ENCODE results near the gene CAPN5. TPM values are rescaled to one million over a fixed set of nuclear protein-coding genes. Genes with fewer than 3 reads are reported as not detected.

CAPN5 gene
- total RNA-seq, 1 experiment from 2014 or later: 17.3 TPM

GRCh38 chr11:77092382-77092781 is 25.6 kb downstream of the CAPN5 start:
- no TSS peak for BruUV-seq (replicated peaks)
- Histone ChIP-seq H3K9me3 (ENCODE audit: control insufficient read depth, insufficient read depth, low read depth, low read length) (no peaks in the 10 kb centered on the region), H3K27me3 (ENCODE audit: control insufficient read depth, insufficient read depth, low read length) (no peaks in the 10 kb centered on the region), H3K4me1 (ENCODE audit: control insufficient read depth, insufficient read depth, low read length) (peaks cover 18% of the 10 kb centered on the region; the same call in 1 of the 2 replicates), H3K36me3 (ENCODE audit: control insufficient read depth, insufficient read depth, low read length) (no peaks in the 10 kb centered on the region), H3K27ac (ENCODE audit: low read length) (no peak overlapping the region), H3K4me3 (ENCODE audit: low read depth in 2 of 2, low read length in 2 of 2) (no peak overlapping the region)
- no peak for DNase-seq (ENCODE audit: low read depth, low spot score)
- CTCF ChIA-PET: interaction anchor here (1.6 to 3.0 kb wide), 2 partner anchors 39 to 44 kb away, joined by 11 to 80 read pairs; no protein-coding TSS in a partner anchor
- in situ Hi-C loops (cut with HindIII; ENCODE audit: low pct_unique_long_range_greater_than_20kb, low sequenced_read_pairs) (no loop called here), intact Hi-C loops (cut with micrococcal nuclease; ENCODE audit: unreplicated experiment) (no loop called here)
- ATAC-seq: no peak
- POLR2A ChIA-PET: no interaction called here
- TF ChIP-seq POLR2AphosphoS5 (IDR thresholded peaks at IDR 0.05; ENCODE audit: low read depth, low read length): no peak
- TF ChIP-seq, protein P1, sequence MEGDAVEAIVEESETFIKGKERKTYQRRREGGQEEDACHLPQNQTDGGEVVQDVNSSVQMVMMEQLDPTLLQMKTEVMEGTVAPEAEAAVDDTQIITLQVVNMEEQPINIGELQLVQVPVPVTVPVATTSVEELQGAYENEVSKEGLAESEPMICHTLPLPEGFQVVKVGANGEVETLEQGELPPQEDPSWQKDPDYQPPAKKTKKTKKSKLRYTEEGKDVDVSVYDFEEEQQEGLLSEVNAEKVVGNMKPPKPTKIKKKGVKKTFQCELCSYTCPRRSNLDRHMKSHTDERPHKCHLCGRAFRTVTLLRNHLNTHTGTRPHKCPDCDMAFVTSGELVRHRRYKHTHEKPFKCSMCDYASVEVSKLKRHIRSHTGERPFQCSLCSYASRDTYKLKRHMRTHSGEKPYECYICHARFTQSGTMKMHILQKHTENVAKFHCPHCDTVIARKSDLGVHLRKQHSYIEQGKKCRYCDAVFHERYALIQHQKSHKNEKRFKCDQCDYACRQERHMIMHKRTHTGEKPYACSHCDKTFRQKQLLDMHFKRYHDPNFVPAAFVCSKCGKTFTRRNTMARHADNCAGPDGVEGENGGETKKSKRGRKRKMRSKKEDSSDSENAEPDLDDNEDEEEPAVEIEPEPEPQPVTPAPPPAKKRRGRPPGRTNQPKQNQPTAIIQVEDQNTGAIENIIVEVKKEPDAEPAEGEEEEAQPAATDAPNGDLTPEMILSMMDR (IDR thresholded peaks at IDR 0.05): no peak
- TF ChIP-seq REST (IDR thresholded peaks at IDR 0.05; ENCODE audit: insufficient read depth in 1 of 2, low read depth in 2 of 2, low read length in 1 of 2): no peak
- no peak for TF ChIP-seq TCF7L2 (IDR thresholded peaks at IDR 0.05; ENCODE audit: low read depth, low read length)
- TF ChIP-seq SIN3A (IDR thresholded peaks at IDR 0.05; ENCODE audit: borderline replicate concordance, insufficient read depth, low read depth, low read length): no peak

DNA sequence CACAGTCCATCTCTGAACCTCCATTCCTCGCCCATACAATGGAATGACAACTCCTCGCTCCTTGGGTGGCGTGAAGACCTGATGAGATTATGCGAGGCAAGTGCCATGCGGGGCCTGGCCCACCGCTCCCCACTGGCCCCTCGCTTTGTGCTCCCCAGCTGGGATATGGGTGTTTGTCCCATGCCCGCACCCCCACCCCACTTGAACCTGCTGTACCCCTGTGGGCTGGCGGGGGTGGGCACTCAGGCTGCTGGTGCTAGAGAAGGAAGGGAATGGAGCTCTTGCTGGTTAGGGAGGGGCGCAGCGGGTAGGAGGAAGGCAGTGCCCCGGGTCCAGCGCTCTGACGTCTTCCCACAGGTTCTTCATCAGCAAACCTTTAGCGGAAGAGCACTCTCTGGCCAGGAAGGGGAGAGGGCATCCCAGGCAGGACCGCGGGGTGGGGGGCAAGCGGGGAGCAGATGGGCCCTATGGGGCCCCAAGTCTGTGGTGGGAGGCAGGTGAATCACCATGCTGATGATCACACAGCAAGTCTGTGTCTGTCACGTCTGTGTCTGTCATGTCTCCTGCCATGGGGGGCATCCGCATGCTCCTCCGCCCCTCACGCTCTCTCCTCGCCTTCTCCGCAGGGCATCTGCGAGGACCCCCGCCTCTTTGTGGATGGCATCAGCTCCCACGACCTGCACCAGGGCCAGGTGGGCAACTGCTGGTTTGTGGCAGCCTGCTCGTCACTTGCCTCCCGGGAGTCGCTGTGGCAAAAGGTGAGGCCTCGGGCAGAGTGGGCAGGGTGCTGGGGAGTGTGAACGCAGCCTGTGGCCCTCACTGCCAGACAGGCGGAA is 26.5 kb downstream of the CAPN5 start:
- Histone ChIP-seq H3K36me3 (ENCODE audit: control insufficient read depth, insufficient read depth, low read length) (no peaks in the 10 kb centered on the region), H3K27me3 (ENCODE audit: control insufficient read depth, insufficient read depth, low read length) (no peaks in the 10 kb centered on the region), H3K27ac (ENCODE audit: low read length) (no peak overlapping the region), H3K9me3 (ENCODE audit: control insufficient read depth, insufficient read depth, low read depth, low read length) (no peaks in the 10 kb centered on the region), H3K4me1 (ENCODE audit: control insufficient read depth, insufficient read depth, low read length) (peaks cover 18% of the 10 kb centered on the region; the same call in 1 of the 2 replicates), H3K4me3 (ENCODE audit: low read depth in 2 of 2, low read length in 2 of 2) (no peak overlapping the region)
- no TSS peak for BruUV-seq (replicated peaks)
- ATAC-seq: no peak
- in situ Hi-C loops (cut with HindIII; ENCODE audit: low pct_unique_long_range_greater_than_20kb, low sequenced_read_pairs) (no loop called here), intact Hi-C loops (cut with micrococcal nuclease; ENCODE audit: unreplicated experiment) (no loop called here)
- CTCF ChIA-PET: interaction anchor here (1.5 kb wide), 1 partner anchor 34 kb away, joined by 5 read pairs; no protein-coding TSS in a partner anchor
- no peak for DNase-seq (ENCODE audit: low read depth, low spot score)
- POLR2A ChIA-PET: no interaction called here
- TF ChIP-seq, protein P1 (IDR thresholded peaks at IDR 0.05): no peak
- TF ChIP-seq SIN3A (IDR thresholded peaks at IDR 0.05; ENCODE audit: borderline replicate concordance, insufficient read depth, low read depth, low read length): no peak
- TF ChIP-seq TCF7L2 (IDR thresholded peaks at IDR 0.05; ENCODE audit: low read depth, low read length): no peak
- TF ChIP-seq POLR2AphosphoS5 (IDR thresholded peaks at IDR 0.05; ENCODE audit: low read depth, low read length): no peak
